Spleen (tissue), 11 donors: ENCODE data around the gene ZDHHC12. TPM values are rescaled to one million over a fixed set of nuclear protein-coding genes. Genes with fewer than 3 reads are reported as not detected.

Experiments
- DNase-seq: peaks from one replicate; pipeline ENCODE4 v3.0.0-alpha.2; 2020
- H3K27ac ChIP-seq, 8 donors: fragments of 200-600 bp; sonication (generic) in 7 of 8; 1 replicate in 4 of 8; 2 replicates in 4 of 8; pipeline versions ENCODE4 v1.5.0 to v1.8.0; 2016 to 2021; ENCODE audit warnings: inconsistent platforms in 4 of 8, mild to moderate bottlenecking in 4 of 8, moderate library complexity in 1 of 8
- H3K27me3 ChIP-seq, 7 donors: fragments of 200-600 bp; sonication (generic) in 6 of 7; replicated peaks in 1 of 7; 1 replicate in 4 of 7; 2 replicates in 3 of 7; pipeline versions ENCODE4 v1.5.0 to v1.8.0; 2016 to 2021; ENCODE audit warnings: inconsistent platforms in 3 of 7, mild to moderate bottlenecking in 1 of 7
- H3K36me3 ChIP-seq, 6 donors: fragments of 200-600 bp; sonication (generic) in 5 of 6; 1 replicate in 4 of 6; 2 replicates in 2 of 6; pipeline versions ENCODE4 v1.5.0 to v1.8.0; 2016 to 2021; ENCODE audit warnings: inconsistent platforms in 2 of 6
- H3K4me1 ChIP-seq, 6 donors: fragments of 200-600 bp; sonication (generic) in 5 of 6; 1 replicate in 3 of 6; 2 replicates in 3 of 6; pipeline versions ENCODE4 v1.5.0 to v1.8.0; 2016 to 2021; ENCODE audit warnings: inconsistent platforms in 3 of 6
- H3K4me3 ChIP-seq, 8 donors: fragments of 200-600 bp; sonication (generic) in 7 of 8; 1 replicate in 4 of 8; 2 replicates in 4 of 8; pipeline versions ENCODE4 v1.5.0 to v1.8.0; 2016 to 2021; ENCODE audit warnings: inconsistent platforms in 4 of 8, mild to moderate bottlenecking in 4 of 8, moderate library complexity in 2 of 8
- H3K9me3 ChIP-seq, 8 donors: fragments of 200-600 bp; sonication (generic) in 7 of 8; 1 replicate in 4 of 8; 2 replicates in 4 of 8; pipeline versions ENCODE4 v1.5.0 to v1.8.0; 2016 to 2021; ENCODE audit warnings: inconsistent platforms in 4 of 8
- CTCF ChIP-seq, 11 experiments: fragments of 200-600 bp in 7 of 11; fragments of 450-650 bp in 4 of 11; sonication (generic) in 4 of 11; IDR thresholded peaks in 8 of 11; conservative IDR thresholded peaks in 3 of 11; 1 replicate in 7 of 11; 2 replicates in 4 of 11; pipeline versions ENCODE4 v1.4.0 to v1.8.0; 2016 to 2021; ENCODE audit warnings: antibody characterized with exemption in 11 of 11, inconsistent platforms in 4 of 11, mild to moderate bottlenecking in 1 of 11
- POLR2A ChIP-seq, 3 donors: fragments of 450-650 bp; IDR thresholded peaks; one replicate each; pipeline ENCODE4 v1.5.1; 2017; ENCODE audit warnings: antibody characterized with exemption in 3 of 3, mild to moderate bottlenecking in 1 of 3
- POLR2AphosphoS5 ChIP-seq, 3 donors: sonication (generic); formaldehyde crosslinking; IDR thresholded peaks; one replicate each; pipeline ENCODE4 v1.5.1; 2017; ENCODE audit warnings: antibody characterized with exemption in 3 of 3
- WGBS, 5 donors: extraction: QIAGEN DNeasy Blood & Tissue Kit in 3 of 5; methylation state at CpG; one replicate each; pipeline versions ENCODE4 v1.1.5 to v1.1.7; 2013 to 2018; 5-methylcytosine and 5-hydroxymethylcytosine counted together
- intact Hi-C: fragments of 100-400 bp; cut with DNase I; formaldehyde crosslinking; loops from one replicate; pipeline ENCODE4 v1.15.0; 2023; ENCODE audit warnings: low total_unique reads
- polyA plus RNA-seq, 3 donors: library from polyadenylated mRNA; stranded (reverse); fragments of 200-250 nt; gene quantifications; one replicate each; pipeline ENCODE4 v1.2.1, GENCODE V29; 2013
- total RNA-seq, 7 donors: library from RNA; depleted of rRNA in 3 of 7; stranded (reverse); fragments of >200 nt in 3 of 7; fragmentation: NEBNext Ultra II Directional in 4 of 7; extraction: Animal tissue kit (Norgen Biotek cat#: 25700) in 4 of 7; gene quantifications; one replicate each; pipeline versions ENCODE4 v1.1.0 to v1.2.1, GENCODE V29; 2016 to 2021
- donor health status: healthy with polysubstance abuse.
- donor health status: DM: no; HTN: no; CAD: no; lungs with moderate emphysema.
- donor health status: DM: no; HTN: no; CAD: no.
- donor health status: Bipolar disorder and iron deficiency.
- donor health status: healthy.
- donor health status: DM: no; HTN: no; CAD: no.
- donor health status: DM: yes; HTN: yes; CAD: no.

Gene ZDHHC12
- total and polyA plus RNA-seq, 10 donors = 21.5 to 73.4 (median 36.6) TPM

DNA sequence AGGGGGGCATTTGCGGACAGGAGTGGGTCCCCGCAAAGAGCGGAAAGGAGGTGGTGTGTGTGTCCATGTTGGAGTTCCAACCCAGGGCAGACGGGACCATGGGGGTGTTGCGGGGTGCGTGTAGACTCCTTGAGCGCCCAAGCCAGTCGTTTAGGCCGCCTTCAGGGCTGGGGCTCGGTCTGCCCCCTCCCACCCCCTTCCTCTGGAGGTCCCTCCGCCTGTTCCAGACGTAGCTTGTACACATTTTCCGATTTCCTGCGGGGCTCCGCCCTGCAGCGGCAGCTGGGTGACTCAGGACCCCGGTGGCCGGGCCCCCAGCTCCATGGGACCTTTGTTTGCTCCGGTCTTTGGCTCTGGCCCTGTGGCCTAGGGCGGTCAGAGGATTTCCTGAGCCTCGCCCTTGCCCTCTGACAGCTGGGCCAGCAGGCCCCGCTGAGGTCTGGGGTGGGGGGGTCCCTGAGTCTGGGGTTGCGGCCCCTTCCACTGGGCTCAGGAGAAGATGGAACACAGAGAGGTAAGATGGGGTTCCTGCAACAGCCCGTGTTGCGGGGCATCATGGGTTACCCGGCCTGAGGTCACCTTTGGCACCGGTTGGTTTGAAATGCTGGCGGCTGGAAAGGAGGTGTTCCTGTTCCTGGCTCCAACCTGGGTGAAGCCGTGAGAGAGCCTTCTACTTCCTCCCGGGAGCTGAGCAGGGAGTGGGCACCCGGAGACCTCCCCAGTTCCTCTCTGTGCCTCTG, 20.1 kb downstream of the ZDHHC12 start:
- WGBS, 5 donors = 52 to 72% (median 65%) methylated on average over 28 to 31 of the region's 31 CpGs
- peak overlapping the region; percentile 55 to 87 (median 80) for H3K27ac ChIP-seq
- DNase-seq = peak; percentile 76
- peak in 2 of 3 donors; percentile 35 to 55 for TF ChIP-seq POLR2AphosphoS5 (IDR thresholded peaks at IDR 0.05)
- no peak for TF ChIP-seq POLR2A (IDR thresholded peaks at IDR 0.05)
- intact Hi-C loops = no loop called here
- H3K27me3 ChIP-seq = peaks cover 0 to 5% (median 0%) of the 10 kb centered on the region in 7 donors
- no peaks in the 10 kb centered on the region for H3K9me3 ChIP-seq
- peak overlapping the region in 6 of 8 donors; percentile 54 to 94 (median 78) for H3K4me3 ChIP-seq
- H3K4me1 ChIP-seq = peaks cover 3 to 34% (median 22%) of the 10 kb centered on the region in 6 donors
- H3K36me3 ChIP-seq = peaks cover 0 to 27% (median 0%) of the 10 kb centered on the region in 6 donors

DNA sequence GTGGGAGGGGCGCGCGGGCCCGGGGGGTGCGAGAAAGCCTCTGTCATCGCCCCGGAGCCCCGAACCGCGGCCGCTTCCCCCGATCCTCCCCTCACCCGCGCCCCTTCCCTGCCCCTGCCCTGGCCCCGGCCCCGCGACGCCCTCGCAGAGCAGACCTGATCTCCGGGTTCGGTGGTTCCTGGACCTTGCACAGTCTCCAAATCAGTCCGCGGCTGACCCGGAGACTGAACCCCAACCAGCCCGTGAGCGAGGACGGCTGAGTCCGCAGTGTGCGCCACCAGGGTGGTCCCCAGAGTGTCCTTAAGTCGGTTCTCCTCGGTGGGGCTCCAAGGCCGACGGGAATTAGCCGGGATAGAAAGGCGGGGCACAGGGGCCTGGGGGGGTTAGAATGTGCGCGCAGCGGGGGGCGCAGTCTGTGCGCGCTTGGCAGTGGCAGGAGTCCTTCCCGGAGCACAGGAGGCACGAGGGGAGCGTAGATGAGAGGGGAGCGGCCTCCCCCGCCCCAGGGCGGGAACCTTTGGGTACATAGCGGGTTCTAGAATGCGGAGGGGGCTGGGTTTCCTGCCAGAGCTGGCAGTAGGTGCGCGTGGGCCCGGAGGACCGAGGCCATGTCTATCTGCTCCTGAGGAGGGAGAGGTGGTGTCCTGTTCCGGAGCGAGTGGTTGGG, 20.8 kb downstream of the ZDHHC12 start:
- 5 to 17% (median 6%) methylated on average over 26 to 55 of the region's 55 CpGs for WGBS, 5 donors
- Histone ChIP-seq H3K4me3 (peak overlapping the region; percentile 54 to 94 (median 82)), H3K36me3 (peaks cover 0 to 27% (median 0%) of the 10 kb centered on the region in 6 donors), H3K27me3 (peaks cover 0 to 5% (median 0%) of the 10 kb centered on the region in 7 donors), H3K9me3 (no peaks in the 10 kb centered on the region), H3K4me1 (peaks cover 3 to 34% (median 22%) of the 10 kb centered on the region in 6 donors), H3K27ac (peak overlapping the region; percentile 55 to 87 (median 80))
- DNase-seq = peak; percentile 82
- intact Hi-C loops = no loop called here
- no peak for TF ChIP-seq CTCF (IDR thresholded peaks at IDR 0.05 in 8 of 11, conservative IDR thresholded peaks at IDR 0.05 in 3 of 11)
- TF ChIP-seq POLR2AphosphoS5 (IDR thresholded peaks at IDR 0.05) = no peak
- TF ChIP-seq POLR2A (IDR thresholded peaks at IDR 0.05) = no peak

DNA sequence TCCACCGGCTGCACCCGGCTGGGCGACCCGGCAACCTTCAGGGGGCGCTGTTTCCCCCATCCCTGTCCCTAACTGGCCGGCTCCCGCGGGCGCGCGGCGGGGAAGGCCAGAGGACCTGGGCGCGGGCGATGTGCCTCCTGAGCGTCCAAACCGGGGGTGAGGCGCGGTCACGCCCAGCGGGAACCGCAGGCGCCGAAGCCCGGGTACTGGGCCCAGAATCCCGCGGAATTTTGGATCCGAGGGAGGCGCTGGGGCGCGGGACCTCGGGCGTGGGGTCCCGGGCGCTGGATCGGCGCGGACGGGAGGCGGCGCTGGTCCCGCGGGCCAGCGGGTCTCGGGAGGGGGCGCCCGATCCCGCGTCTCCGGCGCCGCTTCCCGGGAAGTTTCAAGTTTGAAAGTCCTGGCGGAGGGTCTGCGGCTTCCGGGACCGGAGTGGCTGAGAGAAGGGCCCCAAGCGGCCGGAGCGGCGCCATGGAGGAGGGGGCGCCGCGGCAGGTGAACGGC, 21.4 kb downstream of the ZDHHC12 start, which contains the start of gene PKN3:
Gene PKN3 (plus strand): TSS at position 59 of the 504 bp plus-strand sequence. CDS start 413 bp downstream, at position 472.
- H3K36me3 ChIP-seq = peaks cover 0 to 22% (median 0%) of the 10 kb centered on the region in 6 donors
- peak; percentile 95 for DNase-seq
- no peak for TF ChIP-seq POLR2A (IDR thresholded peaks at IDR 0.05)
- TF ChIP-seq POLR2AphosphoS5 (IDR thresholded peaks at IDR 0.05) = peak; percentile 57 to 82 (median 69)
- peak; percentile 75 to 96 (median 90) for TF ChIP-seq CTCF (IDR thresholded peaks at IDR 0.05 in 8 of 11, conservative IDR thresholded peaks at IDR 0.05 in 3 of 11)
- peak within 1 kb of the TSS; percentile 55 to 87 (median 80) for H3K27ac ChIP-seq
- peaks cover 0 to 5% (median 0%) of the 10 kb centered on the region in 7 donors for H3K27me3 ChIP-seq
- peak within 1 kb of the TSS; percentile 54 to 94 (median 82) for H3K4me3 ChIP-seq
- H3K9me3 ChIP-seq = no peaks in the 10 kb centered on the region
- intact Hi-C loops = no loop called here
- 0 to 1% (median 1%) methylated on average over 13 to 65 of the region's 65 CpGs for WGBS, 5 donors
- peaks cover 3 to 34% (median 22%) of the 10 kb centered on the region in 6 donors for H3K4me1 ChIP-seq

DNA sequence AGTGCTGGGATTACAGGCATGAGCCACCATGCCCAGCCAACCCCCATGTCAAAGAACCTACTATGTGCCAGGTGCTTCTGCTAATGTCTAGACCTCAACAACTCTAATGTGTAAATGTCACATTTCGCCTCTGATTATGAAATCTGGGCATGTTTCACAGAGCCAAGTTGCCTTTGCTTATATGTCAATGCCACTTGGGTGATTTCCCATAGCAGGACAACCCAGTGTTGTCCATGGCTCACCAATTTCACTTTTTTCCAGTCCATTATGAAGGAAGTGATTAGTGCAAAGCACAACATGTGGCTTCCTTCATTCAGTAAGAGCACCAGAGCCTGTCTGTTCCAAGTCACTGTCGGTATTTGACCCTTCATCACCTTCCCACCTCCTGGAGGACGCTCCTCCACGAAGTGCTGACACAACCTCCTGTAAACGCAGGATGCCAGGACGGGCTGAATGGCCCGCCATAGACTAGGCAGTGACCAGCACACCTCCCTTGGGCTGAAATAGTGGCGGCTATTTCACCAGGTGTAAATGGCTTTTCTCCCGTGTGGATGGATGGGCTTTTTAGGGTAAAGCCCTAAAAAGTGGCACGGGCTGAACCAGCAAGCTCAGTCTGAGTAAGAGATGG, 22.6 kb downstream of the ZDHHC12 start:
- H3K4me3 ChIP-seq = no peak overlapping the region
- H3K4me1 ChIP-seq = peaks cover 3 to 34% (median 22%) of the 10 kb centered on the region in 6 donors
- no peaks in the 10 kb centered on the region for H3K9me3 ChIP-seq
- DNase-seq = peak; percentile 27
- no peak for TF ChIP-seq POLR2A (IDR thresholded peaks at IDR 0.05)
- no peak for TF ChIP-seq POLR2AphosphoS5 (IDR thresholded peaks at IDR 0.05)
- no peak for TF ChIP-seq CTCF (IDR thresholded peaks at IDR 0.05 in 8 of 11, conservative IDR thresholded peaks at IDR 0.05 in 3 of 11)
- 71 to 81% (median 75%) methylated on average over 10 of the region's 10 CpGs for WGBS, 5 donors
- H3K27me3 ChIP-seq = peaks cover 0 to 5% (median 0%) of the 10 kb centered on the region in 7 donors
- peaks cover 0 to 20% (median 4%) of the 10 kb centered on the region in 6 donors for H3K36me3 ChIP-seq
- no peak overlapping the region for H3K27ac ChIP-seq
- intact Hi-C loops = no loop called here
